Retina (tissue), 1 donor: ENCODE measurements around the gene DLG2.
"Not testable (repeated sequence)": the region's sequence is repeated elsewhere in the genome, so short reads cannot be mapped to it uniquely, and the experiment has no call there.

Experiments used
- DNase-seq: peaks from one replicate; pipeline ENCODE4 v3.0.0-alpha.2; 2016

Gene DLG2

DNA sequence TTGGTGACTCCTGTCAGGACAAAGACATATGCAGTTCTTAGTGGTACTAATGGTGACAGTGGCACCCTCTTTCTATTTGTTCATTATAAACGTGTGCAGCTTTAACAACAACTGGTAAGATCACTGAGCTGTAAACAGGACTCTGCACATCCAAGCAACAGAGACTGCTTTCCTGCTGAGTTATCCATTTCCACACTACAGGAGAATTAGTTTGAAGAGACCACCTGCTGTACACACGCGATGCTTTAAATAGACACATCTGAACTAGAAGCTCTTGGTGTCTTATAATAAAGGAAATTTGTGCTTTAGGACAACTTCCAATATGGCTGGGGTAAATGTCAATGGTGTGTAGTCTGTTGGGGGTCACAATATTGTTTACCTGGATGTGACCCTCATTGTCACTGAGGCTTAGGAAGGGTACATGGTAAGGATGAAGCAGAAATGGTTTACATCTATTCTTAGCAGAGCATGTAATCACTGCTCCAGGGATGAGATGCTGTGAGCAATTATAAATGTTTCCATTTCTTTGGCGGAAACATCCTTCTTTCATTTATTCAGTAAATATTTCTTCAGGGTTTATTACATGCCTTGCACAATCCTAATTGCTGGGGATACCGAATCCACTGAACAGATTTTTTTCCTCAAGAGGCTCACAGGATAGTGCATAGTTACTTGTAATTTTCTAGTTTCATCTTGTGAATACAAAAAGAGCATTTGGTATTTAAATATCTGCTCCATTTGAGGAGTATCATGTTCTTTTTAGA lies 1987.0 kb downstream of the DLG2 start:
- DNase-seq = no peak

DNA sequence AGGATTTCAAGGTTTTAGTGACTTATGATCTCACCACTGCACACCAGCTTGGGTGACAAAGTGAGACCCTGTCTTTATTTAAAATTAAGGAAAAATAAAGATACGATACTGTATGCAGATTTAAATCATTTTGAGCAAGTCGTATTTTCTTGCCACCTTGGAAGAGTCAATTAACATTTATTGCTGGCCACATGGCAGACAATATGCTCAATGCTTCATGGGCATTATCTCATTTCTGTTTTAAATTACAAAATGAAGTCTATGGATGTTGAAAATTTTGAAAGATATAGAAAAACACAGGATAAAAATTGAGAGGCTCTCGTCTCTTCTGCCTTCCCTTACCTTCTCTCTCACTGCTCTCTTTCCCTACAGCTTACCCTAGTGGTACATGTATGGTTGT lies 1992.0 kb downstream of the DLG2 start:
- DNase-seq = no peak

DNA sequence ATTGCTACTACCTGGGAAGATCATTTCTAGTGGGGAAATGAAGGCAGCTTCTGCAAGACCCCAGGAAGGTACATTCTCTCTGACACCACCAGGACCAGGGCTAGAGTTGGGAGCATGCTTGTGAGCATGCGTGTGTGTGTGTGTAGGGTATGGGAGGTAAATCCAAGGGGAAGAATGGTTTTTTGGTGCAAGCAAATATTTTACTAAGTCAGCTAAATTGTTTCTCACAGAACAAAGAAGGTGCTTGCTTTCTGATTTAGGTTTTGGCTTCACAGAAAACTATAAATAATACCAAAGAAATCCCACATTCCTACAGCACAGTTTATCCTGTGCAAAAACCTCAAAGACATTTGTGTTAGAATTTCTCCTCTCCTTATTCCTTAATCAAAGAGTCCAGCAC lies 1996.9 kb downstream of the DLG2 start:
- no peak for DNase-seq

DNA sequence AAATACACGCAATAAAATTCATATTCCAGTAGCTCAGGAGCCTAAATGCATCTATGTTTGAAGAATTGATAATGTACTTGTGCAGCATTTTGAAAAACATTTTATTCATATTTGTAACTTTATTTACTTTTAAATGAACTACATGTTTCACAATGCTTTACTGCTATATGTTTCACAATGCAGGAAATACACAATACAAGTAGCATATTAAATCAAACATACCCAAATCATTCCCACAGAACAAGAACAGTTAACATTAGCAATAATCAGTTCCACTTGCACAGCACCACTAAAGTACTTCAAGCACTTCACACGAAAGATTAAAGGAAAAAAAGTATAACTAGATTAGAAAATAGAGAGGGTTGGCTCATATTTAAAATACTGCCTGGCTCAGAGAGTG lies 1997.4 kb downstream of the DLG2 start:
- DNase-seq = no peak

DNA sequence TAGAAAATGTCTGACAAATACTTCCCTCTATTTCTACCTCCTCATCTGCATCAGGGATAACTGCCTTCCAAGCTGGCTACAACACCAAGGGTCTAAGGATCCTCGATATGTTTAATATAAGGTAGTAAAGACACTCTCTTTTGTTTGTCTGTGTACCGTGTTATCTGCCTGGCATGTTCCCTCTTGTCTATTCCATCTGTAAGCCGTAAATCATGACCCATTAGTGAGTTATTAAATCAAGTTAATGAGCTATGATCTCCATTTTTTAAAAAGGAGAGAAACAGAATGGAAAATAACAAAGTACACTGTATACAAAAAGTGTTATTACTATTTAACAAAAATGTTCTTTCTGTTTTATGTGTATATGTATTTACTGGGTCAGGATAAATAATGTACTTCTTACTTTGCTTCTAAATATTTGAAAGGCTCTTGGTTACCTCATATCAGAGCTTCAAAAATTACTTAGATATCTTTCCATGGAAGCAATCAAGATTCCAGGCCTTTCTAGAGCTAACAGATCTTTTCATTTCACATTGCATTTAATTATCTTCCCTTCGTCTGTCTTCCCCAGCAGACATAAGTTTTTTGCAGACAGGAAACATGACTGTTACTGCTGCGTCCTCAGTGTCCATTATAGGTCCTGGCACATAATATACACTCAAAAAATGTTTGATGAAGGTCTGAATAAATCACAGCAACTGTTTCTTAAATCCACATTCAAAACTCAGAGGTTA lies 1998.4 kb downstream of the DLG2 start:
- no peak for DNase-seq

DNA sequence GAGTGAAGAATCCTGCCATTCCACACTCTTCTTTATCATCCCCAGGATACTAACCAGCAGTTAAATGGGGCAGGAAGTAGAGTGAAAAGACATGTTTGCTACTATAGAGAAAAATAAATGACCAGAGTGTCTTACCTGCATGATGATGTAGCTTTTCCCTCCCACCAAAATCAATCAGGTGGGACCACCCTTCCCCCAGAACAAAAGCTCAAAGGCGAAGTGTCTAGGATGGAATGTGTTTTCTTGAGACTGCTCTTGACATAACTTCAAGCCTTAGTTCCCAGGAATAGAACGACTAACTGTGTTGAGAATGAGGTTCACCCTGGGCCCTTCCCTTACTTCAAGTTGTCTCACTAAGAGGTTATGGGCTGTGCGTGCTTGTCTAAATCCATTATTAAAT lies 2001.8 kb downstream of the DLG2 start:
- DNase-seq = no peak

DNA sequence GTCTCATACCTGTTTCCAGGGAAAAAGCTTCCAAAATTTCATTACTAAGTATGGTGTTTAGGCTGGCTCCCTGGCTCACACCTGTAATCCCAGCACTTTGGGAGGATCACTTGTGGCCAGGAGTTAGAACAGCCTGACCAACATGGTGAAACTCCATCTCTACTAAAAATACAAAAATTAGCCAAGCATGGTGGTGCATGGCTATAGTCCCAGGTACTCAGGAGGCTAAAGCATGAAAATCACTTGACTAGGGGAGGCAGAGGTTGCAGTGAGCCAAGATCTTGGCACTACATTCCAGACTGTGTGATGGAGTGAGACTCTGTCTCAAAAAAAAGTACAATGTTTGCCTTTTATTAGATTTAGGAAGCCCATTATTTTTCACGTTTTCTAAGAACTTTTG lies 2009.5 kb downstream of the DLG2 start:
- no peak for DNase-seq

DNA sequence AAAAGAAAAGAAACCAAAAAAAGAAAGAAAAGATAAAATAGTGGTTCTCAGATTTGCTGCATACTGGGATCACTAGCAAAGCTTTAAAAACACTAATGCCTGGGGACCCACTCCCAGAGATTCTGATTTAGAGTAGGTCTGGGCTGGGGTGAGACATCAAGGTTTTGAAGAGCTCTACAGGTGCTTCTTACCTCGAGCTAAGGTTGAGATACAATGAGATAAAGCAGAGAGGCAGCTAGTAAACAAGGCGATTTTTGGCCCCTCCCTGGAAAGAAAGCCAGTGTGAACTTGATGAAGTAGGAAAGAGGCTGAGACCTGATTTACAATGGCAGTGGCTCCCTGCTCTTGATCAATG lies 2013.4 kb downstream of the DLG2 start:
- no peak for DNase-seq

DNA sequence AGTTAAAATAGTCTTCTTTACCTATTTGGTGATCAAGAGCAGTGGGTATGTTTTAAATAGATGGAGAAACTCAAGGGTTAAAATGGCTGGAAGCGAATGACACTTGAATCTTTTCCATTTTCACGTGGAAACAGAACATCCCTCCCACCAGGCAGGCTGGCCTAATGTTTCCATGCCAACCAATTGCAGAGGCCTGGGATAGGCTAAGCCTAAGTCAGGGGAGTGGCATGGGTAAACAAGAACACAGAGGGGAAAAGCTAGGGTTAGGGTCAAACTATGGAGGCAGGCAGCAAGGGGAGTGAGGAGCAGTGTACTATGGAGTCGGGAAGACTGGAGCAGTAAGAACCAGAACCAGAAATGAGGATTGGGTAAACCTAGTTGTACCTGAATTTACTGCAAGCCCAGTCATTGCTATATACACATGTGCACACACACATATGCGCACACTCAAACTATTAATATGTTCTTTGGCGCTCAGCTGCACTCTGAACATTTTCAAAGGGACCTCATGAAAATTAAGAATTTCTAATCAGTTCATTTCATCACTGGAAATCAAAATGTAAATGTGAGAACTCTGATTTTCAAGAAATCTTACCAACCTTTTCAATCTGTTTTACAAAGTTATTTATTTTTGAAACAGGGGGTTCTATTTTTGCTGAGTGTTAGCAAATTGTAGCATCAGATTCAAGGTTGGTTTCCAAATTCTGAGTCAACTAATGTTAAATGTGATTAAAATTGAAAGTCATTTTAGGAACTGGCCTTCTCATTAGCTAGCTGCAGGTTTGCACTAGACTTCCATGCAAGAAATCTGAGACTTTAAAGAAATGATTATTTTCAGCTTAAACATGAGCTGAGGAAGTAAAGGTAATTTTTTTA lies 2014.0 kb downstream of the DLG2 start:
- no peak for DNase-seq

DNA sequence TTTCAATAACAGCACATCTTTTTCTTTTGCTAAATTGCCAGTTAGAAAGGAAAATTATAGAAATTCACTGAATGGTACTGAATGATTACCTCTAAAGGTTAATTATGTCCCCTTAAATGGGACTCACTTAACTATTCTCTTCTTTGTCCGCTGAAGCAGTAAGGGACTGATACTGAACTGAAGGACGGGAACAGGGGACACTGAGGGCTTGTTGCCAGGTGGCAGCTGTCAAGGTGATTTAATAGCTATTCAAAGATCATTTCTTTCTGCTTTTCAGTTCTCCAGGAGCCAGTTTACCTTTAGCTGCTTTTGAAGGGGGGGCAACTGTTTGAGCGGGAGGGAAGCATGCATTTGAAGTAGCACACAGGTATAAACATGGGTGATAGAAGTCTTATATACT lies 2015.5 kb downstream of the DLG2 start:
- DNase-seq = no peak

DNA sequence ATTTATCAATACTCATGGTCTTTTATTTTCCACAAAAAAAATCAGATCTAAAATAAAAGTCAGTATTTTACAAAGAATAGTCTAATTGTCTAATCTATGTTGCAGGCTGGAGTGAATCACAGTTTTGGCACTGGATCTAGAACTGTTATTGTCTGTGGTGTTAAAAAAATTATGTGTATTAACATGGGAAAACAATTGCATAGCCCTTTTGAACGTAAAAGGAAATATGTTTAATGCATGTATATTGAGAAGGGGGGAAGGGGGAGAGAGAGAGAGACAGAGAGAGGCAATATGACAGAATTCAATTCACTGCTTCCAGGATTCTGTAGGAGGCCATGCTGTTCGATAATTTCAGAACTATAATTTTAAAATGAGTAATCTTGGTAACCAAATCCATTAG lies 2016.1 kb downstream of the DLG2 start:
- no peak for DNase-seq

DNA sequence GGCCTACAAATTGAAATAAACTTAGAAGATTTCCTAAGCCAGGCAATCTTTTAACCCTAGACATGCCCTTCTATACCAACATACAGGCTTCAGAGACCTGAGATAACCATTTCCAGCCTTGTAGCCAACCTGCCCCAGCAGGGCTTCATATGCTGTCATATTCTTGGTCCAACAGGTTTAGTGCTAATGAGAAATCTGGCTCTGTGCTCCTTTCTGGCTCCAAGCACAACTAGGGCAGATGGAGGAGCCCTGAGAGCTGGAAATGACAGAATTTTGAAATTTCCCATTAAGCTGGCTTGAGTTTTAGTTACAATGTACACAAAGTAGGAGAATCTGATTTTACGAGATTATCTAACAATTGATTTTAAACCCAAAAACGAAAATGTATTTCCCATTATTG lies 2018.0 kb downstream of the DLG2 start:
- DNase-seq = no peak

DNA sequence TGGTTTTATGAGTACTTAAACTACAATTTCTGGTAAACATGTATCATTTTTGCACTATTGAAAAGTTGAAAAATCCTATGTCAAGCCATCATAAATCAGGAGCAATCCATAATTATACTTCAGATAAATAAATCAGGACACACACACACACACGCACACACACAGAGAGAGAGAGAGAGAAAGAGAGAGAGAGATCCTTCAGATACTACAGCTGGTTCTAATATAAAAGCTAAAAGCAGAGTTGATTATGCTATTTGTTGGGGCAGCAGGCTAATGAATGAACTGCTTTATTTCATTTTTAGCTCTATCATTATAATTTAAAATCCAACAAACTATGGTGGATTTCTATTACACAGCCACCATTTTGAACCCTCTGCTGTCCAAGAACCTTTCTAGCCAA lies 2018.6 kb downstream of the DLG2 start:
- DNase-seq = no peak

DNA sequence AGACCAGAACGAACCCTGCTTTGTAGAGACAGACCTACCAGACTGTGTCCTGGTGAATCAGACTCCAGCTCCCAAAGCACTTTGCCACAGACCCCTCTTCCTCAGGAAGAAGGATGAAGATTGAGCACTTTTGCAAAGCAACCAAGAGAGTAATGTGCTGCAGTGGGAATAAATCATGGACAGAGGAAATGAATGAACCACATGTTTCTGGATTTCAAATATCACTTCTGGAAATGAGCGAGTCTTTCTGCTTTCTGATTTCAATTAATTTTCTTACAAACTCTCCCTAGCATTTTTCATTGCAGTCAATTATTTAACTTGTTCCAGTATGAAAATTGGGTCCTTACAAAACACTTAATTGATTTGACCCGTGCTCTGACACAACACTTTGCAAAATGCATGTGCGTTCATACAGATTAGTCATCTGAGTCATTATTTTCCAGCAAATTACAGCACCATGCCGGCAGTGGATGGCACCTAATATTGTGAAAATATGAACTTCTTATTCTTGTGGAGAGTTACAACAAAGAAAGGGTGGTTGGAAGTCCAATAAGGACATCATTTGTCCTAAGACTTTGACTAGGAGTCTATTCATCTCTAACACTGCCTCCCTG lies 2025.1 kb downstream of the DLG2 start:
- no peak for DNase-seq

DNA sequence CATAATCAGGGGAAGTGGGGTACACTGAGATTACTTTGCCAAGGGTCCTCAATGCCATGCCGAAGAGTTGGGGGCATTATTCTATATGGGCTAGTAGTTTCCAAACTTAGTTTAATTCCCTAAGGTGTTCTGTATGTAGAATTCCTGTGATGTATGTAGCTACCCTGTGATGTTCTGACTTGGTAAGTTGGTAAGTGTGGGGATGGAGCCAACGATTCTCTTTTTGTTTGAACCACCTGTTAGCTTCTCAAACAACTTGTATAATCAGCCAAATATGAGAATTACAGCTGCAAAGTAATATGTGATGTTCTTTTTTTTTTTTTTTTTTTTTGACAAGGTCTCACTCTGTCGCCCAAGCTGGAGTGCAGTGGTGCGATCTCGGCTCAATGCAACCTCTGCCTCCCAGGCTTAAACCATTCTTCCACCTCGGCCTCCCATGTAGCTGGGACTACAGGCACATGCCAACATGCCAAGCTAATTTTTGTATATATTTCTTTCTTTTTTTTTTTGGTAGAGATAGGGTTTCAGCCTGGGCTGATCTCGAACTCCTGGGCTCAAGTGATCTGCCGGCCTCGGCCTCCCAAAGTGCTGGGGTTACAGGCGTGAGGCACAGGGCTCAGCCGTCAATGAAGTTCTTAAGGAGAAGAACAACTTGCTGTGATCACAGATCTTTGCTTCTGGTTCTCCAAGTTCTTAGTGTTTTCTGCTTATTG lies 2025.8 kb downstream of the DLG2 start:
- DNase-seq = no peak

DNA sequence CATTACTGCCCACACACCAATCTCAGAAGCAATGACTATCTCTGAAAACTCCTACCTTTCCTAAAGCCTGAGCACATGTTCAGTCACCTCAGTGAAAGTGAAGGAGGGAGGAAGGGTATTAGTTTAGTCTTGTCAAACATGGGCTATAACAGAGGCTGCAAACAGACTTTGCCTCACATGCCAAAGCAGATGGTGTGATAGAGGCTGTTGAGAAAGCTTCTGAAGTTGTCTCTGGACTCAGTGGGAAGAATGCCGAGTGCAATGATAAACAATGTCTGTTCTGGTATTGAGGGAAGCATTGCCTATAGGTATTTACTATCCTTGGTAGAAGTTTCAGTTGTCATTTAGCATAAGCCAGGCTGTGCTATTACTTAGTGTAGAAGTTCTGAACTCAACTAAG lies 2026.5 kb downstream of the DLG2 start:
- DNase-seq = no peak

DNA sequence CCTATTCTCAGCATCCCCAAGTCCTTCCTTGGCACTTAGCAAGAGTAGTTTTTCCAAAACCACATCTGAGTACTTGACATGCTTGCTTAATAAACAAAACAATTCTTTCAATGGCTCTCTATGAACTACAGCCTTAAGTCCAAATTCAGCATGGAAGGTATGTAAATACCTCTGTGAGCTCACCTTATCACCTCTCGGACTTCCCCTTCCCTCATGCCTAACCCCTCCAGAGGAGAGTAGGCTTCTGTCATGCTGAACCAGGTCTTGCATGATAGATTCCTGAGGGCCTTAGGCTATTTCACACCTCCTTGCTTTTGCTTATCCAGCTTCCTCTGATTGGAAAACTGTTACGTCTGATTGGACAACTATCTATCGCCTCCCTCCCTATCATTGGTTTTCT lies 2028.1 kb downstream of the DLG2 start:
- no peak for DNase-seq

DNA sequence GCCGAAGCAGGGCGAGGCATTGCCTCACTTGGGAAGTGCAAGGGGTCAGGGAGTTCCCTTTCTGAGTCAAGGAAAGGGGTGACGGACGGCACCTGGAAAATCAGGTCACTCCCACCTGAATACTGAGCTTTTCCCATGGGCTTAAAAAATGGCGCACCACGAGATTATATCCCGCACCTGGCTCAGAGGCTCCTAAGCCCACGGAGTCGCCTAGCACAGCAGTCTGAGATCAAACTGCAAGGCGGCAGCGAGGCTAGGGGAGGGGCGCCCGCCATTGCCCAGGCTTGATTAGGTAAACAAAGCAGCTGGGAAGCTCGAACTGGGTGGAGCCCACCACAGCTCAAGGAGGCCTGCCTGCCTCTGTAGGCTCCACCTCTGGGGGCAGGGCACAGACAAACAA lies 2039.3 kb downstream of the DLG2 start:
- not testable (repeated sequence) for DNase-seq

DNA sequence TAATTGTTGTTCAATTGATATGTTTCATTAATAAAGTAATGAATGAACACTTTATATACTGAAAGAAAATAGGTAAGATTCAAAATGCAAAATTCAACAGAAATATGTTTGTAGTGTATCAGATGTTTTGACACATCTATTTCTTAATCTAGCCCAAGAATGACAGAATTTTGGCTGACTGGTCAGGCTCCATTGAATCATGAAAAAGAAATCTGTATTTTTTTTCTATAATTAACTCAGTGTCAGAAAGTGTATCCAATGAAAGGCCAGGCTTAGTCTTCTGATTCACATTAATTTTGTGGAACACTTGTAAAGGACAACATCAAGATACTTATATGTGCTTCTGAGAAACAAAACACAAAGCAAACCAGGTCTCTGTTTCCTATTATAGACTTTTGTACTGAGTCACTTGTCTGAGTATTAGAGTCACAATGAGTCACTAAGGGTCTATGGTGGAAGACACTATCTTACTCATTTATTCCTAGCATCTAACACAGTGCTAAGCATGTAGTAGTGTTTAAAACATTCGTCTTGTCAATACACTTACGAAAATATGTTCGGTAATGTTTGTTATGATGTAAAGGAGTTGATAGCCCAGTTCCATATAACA lies 2043.3 kb downstream of the DLG2 start:
- no peak for DNase-seq

DNA sequence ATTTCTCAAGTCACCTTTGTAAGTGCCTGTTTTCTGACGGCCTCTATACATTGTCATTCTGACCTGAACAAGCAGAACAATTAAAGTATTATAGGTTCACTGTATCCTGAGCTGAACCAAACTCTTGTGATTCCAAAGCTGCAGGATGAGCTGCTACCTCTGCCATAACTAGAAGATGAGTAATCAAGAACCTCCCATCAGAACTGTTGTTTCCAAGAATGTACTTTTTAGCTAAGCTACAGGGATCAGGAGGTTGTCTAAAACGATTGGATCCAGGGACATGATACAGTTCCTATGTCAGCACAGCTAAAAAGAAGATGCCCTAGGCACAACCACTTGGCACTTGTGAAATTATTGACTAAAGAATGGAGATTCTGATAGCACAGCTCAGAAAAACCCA lies 2052.6 kb downstream of the DLG2 start:
- DNase-seq = no peak

DNA sequence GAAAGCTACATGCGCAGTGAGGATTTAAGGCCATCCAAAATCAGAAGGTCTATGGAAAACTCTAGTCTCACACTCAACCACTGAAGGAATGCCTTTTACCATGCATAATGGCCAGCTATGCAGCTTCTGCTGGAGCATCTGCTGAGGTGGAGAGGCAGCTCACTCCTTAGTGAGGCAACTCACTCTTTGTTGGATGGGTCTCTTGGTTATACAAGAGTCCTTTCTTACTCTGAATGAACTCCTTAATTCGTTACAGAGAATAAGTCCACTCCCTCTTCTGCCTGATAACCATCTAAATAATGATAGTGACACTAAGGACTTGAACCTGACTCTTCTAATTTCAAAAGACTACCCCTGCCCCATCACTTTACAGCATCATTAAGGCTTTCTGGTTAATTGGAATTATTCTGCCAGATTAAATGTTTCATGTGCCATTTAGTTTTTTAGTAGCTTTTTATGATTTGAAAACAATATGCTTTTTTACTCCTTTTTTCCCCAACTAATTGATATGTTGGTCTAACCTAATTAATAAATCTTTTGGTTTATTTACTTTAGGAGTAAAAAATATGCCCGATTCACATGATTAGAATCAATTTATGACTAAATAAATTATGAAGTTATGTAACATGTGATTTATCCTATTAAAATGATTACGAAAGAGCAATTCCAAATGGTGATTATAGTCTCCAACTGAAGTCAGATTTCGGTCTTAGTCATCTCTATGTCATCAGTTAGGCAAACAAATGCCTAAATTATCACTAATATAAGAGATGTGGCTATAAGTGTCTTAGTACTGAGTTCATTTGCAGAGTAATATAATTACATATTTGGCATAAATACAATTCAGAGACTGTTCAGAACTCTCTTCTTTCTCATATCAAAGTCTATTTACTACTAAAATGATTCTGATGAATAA lies 2054.3 kb downstream of the DLG2 start:
- DNase-seq = no peak
